Measurements from ENCODE around the gene EXOC6B. TPM values are rescaled to one million over a fixed set of nuclear protein-coding genes. Genes with fewer than 3 reads are reported as not detected.

Gene EXOC6B
- total RNA-seq, 1 experiment from 2014 or later: 40.1 TPM

DNA sequence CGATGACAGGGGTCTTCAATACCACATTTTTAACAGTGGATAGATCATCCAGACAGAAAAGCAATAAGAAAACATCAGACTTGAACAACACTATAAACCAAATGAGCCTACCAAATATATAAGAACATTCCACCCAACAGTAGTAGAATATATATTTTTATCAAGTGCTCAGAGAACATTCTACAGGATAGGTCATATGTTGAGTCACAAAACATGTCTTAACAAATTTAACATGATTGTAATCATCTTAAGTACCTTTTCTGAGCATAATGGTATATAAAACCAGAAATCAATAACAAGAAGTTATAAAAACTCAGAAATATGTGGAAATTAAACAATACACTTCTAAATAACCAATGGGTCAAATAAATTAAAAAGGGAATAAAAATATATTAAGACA is 484.2 kb downstream of the EXOC6B start:
- Histone ChIP-seq H3K4me2 (ENCODE audit: insufficient read depth, insufficient read length, low read length) (no peak overlapping the region), H2BK12ac (ENCODE audit: insufficient read length, low read depth, low read length) (no peak overlapping the region), H2AFZ (ENCODE audit: low read length) (no peak overlapping the region), H3K14ac (ENCODE audit: insufficient read depth, low read length) (no peak overlapping the region), H3K23me2 (ENCODE audit: insufficient read length, low read depth, low read length, poor library complexity, severe bottlenecking) (no peaks in the 10 kb centered on the region), H2BK120ac (ENCODE audit: low read depth, low read length, poor library complexity, severe bottlenecking) (no peak overlapping the region), H4K20me1 (ENCODE audit: control insufficient read depth, insufficient read depth, insufficient read length) (no peaks in the 10 kb centered on the region), H3K79me1 (ENCODE audit: insufficient read depth, low read depth, low read length, poor library complexity, severe bottlenecking) (no peaks in the 10 kb centered on the region), H2BK15ac (ENCODE audit: low read depth, low read length) (no peak overlapping the region), H2BK20ac (ENCODE audit: low read depth, low read length, poor library complexity, severe bottlenecking) (no peak overlapping the region), H3K79me2 (ENCODE audit: insufficient read depth, low read length) (no peaks in the 10 kb centered on the region), H3K9me3 (ENCODE audit: control insufficient read depth, low read depth, low read length) (no peaks in the 10 kb centered on the region), H2BK5ac (ENCODE audit: insufficient read length, low read length) (no peak overlapping the region), H4K91ac (ENCODE audit: insufficient read length, low read depth, low read length) (no peak overlapping the region), H3K27me3 (ENCODE audit: insufficient read depth, low read length) (no peaks in the 10 kb centered on the region), H3K9ac (ENCODE audit: extremely low read depth, insufficient read length, low read length) (no peak overlapping the region), H4K5ac (ENCODE audit: insufficient read length, low read depth, low read length) (no peak overlapping the region), H3K27ac (ENCODE audit: insufficient read length, low read depth, low read length) (no peak overlapping the region), H3K4ac (ENCODE audit: low read depth, low read length) (no peak overlapping the region), H2AK5ac (ENCODE audit: insufficient read length, low read length) (no peak overlapping the region), H3K4me1 (ENCODE audit: insufficient read depth, low read length) (no peaks in the 10 kb centered on the region), H3T11ph (ENCODE audit: low read length) (no peak overlapping the region), H3K18ac (ENCODE audit: insufficient read length, low read depth, low read length) (no peak overlapping the region), H3K56ac (ENCODE audit: insufficient read length, low read depth, low read length) (no peak overlapping the region), H3K23ac (ENCODE audit: insufficient read length, low read depth, low read length) (no peak overlapping the region), H4K8ac (replicated peaks; ENCODE audit: insufficient read length, low read depth, low read length) (no peak overlapping the region)
- Mint-ChIP-seq H3K36me3 (ENCODE audit: insufficient read depth in 1 of 3, low read depth in 3 of 3) (peaks cover 10 to 12% (median 10%) of the 10 kb centered on the region in 3 experiments), H3K4me3 (no peak overlapping the region), H3K4me1 (peaks cover 0 to 2% of the 10 kb centered on the region in 2 experiments; a peak in 2 of 4 replicates), H3K27me3 (ENCODE audit: low read depth) (no peaks in the 10 kb centered on the region), H3K27ac (no peak overlapping the region), H3K9me3 (peaks cover 9 to 11% of the 10 kb centered on the region in 2 experiments; a peak in 4 of 5 replicates)
- TF ChIP-seq, protein P1, sequence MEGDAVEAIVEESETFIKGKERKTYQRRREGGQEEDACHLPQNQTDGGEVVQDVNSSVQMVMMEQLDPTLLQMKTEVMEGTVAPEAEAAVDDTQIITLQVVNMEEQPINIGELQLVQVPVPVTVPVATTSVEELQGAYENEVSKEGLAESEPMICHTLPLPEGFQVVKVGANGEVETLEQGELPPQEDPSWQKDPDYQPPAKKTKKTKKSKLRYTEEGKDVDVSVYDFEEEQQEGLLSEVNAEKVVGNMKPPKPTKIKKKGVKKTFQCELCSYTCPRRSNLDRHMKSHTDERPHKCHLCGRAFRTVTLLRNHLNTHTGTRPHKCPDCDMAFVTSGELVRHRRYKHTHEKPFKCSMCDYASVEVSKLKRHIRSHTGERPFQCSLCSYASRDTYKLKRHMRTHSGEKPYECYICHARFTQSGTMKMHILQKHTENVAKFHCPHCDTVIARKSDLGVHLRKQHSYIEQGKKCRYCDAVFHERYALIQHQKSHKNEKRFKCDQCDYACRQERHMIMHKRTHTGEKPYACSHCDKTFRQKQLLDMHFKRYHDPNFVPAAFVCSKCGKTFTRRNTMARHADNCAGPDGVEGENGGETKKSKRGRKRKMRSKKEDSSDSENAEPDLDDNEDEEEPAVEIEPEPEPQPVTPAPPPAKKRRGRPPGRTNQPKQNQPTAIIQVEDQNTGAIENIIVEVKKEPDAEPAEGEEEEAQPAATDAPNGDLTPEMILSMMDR (conservative IDR thresholded peaks at IDR 0.05): no peak
- WGBS (ENCODE audit: extremely low coverage, insufficient read length, low lambda C conversion rate): no CpG with 5 or more reads among the region's 1 CpG
- DNase-seq: no peak
